Smooth muscle cell (in vitro differentiated cells): ENCODE data around the gene TXNDC17. TPM values are rescaled to one million over a fixed set of nuclear protein-coding genes. Genes with fewer than 3 reads are reported as not detected.

Experiments
- DNase-seq: peaks from one replicate; lab custom pipeline; 2025; ENCODE audit not compliant: unreplicated experiment; lab: John Stamatoyannopoulos, UW
- H2AFZ ChIP-seq: fragments of 200-600 bp; sonication (generic); 2 replicates; pipeline ENCODE4 v1.6.0; 2016; ENCODE audit warnings: antibody characterized with exemption, low read depth, mild to moderate bottlenecking
- H3F3A ChIP-seq: fragments of 200-600 bp; sonication (generic); 2 replicates; pipeline ENCODE4 v1.6.0; 2017; ENCODE audit warnings: antibody characterized with exemption, low read depth
- H3K27ac ChIP-seq: fragments of 200-600 bp; sonication (generic); 2 replicates; pipeline ENCODE4 v1.5.1; 2016; ENCODE audit warnings: low read depth, mild to moderate bottlenecking
- H3K27me3 ChIP-seq: fragments of 200-600 bp; sonication (generic); 2 replicates; pipeline ENCODE4 v1.6.1; 2016; ENCODE audit warnings: low read depth, mild to moderate bottlenecking
- H3K36me3 ChIP-seq: fragments of 200-600 bp; sonication (generic); 2 replicates; pipeline ENCODE4 v1.5.1; 2016; ENCODE audit warnings: low read depth
- H3K4me1 ChIP-seq: fragments of 200-600 bp; sonication (generic); 2 replicates; pipeline ENCODE4 v1.5.1; 2016; ENCODE audit warnings: low read depth
- H3K4me2 ChIP-seq: fragments of 200-600 bp; sonication (generic); 2 replicates; pipeline ENCODE4 v1.6.0; 2016; ENCODE audit warnings: mild to moderate bottlenecking
- H3K4me3 ChIP-seq: fragments of 200-600 bp; sonication (generic); 2 replicates; pipeline ENCODE4 v1.5.1; 2016; ENCODE audit warnings: mild to moderate bottlenecking
- H3K79me2 ChIP-seq: fragments of 200-600 bp; sonication (generic); 2 replicates; pipeline ENCODE4 v1.6.0; 2016; ENCODE audit warnings: low read depth, mild to moderate bottlenecking
- H3K9ac ChIP-seq: fragments of 200-600 bp; sonication (generic); 2 replicates; pipeline ENCODE4 v1.6.0; 2016; ENCODE audit warnings: low read depth
- H3K9me3 ChIP-seq: fragments of 200-600 bp; sonication (generic); replicated peaks from 2 replicates; pipeline ENCODE4 v1.5.1; 2016; ENCODE audit warnings: low read depth
- H4K20me1 ChIP-seq: fragments of 200-600 bp; sonication (generic); 2 replicates; pipeline ENCODE4 v1.6.0; 2016; ENCODE audit warnings: low read depth
- WGBS: methylation state at CpG from one replicate; pipeline ENCODE4 v1.1.7; 2016; ENCODE audit warnings: low lambda C conversion rate; 5-methylcytosine and 5-hydroxymethylcytosine counted together
- polyA plus RNA-seq: library from polyadenylated mRNA; unstranded; fragments of >200 nt; fragmentation: Nextera tagmentation; extraction: Ambion mirVana; gene quantifications from 2 replicates; pipeline ENCODE4 v1.2.1, GENCODE V29; 2016
- total RNA-seq: library from RNA; depleted of rRNA; stranded (reverse); fragments of >200 nt; gene quantifications from 2 replicates; pipeline ENCODE4 v1.2.3, GENCODE V29; 2014
- TF ChIP-seq, protein P1 (sequence below): fragments of 200-600 bp; sonication (generic); IDR thresholded peaks from 2 replicates; pipeline ENCODE4 v1.5.1; 2017; ENCODE audit warnings: borderline replicate concordance, mild to moderate bottlenecking, antibody characterized with exemption; ENCODE audit not compliant: insufficient read depth, poor library complexity, severe bottlenecking

Gene TXNDC17
- total and polyA plus RNA-seq, 2 experiments from 2014 or later, result 363 to 431 TPM

DNA sequence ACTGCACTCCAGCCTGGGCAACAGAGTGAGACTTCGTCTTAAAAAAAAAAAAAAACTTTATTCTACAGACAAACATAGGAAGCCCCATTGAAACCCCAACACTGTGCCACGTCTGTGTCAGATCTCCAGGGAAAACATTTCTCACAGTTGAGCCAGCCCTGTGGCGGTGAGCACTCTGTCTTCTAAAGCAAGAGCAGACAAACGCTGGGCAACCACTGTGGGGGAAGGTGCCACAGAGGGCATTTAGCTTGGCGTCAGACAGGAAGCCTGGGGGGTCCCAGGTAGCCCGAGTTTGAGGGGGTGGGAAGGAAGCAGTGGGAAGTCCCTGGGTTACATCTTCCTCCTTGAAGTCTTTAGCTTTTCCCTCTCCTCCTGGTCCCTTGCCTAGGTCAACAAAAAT lies 26.7 kb downstream of the TXNDC17 start:
- Histone ChIP-seq H2AFZ (no peak overlapping the region), H4K20me1 (no peaks in the 10 kb centered on the region), H3F3A (no peaks in the 10 kb centered on the region), H3K4me3 (no peak overlapping the region), H3K9ac (no peak overlapping the region), H3K79me2 (no peaks in the 10 kb centered on the region), H3K9me3 (no peaks in the 10 kb centered on the region), H3K4me1 (no peaks in the 10 kb centered on the region), H3K27ac (no peak overlapping the region), H3K4me2 (no peak overlapping the region), H3K36me3 (no peaks in the 10 kb centered on the region), H3K27me3 (peaks cover 15% of the 10 kb centered on the region)
- TF ChIP-seq, protein P1, sequence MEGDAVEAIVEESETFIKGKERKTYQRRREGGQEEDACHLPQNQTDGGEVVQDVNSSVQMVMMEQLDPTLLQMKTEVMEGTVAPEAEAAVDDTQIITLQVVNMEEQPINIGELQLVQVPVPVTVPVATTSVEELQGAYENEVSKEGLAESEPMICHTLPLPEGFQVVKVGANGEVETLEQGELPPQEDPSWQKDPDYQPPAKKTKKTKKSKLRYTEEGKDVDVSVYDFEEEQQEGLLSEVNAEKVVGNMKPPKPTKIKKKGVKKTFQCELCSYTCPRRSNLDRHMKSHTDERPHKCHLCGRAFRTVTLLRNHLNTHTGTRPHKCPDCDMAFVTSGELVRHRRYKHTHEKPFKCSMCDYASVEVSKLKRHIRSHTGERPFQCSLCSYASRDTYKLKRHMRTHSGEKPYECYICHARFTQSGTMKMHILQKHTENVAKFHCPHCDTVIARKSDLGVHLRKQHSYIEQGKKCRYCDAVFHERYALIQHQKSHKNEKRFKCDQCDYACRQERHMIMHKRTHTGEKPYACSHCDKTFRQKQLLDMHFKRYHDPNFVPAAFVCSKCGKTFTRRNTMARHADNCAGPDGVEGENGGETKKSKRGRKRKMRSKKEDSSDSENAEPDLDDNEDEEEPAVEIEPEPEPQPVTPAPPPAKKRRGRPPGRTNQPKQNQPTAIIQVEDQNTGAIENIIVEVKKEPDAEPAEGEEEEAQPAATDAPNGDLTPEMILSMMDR, result no peak
- no peak for DNase-seq
- 87% methylated on average over 6 of the region's 6 CpGs for WGBS

DNA sequence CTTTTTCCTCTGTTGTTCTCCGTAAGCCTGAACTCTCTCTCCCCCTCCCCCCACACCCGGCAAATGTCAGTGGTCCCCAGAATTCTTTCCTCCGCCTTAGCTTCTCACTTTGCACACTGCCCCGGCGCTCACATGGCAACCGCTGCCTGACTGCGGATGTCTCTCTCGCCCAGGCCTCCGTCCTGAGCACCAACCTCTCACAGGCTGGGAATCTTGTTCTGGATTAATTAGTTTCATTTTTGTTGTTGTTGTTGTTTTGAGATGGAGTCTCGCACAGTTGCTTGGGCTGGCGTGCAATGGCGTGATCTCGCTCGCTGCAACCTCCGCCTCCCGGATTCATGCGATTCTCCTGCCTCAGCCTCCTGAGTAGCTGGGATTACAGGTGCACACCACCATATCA lies 27.4 kb downstream of the TXNDC17 start:
- 94% methylated on average over 17 of the region's 17 CpGs for WGBS
- no peak overlapping the region for H2AFZ ChIP-seq
- no peak overlapping the region for H3K4me3 ChIP-seq
- H3F3A ChIP-seq, result no peaks in the 10 kb centered on the region
- no peak for DNase-seq
- H3K27ac ChIP-seq, result no peak overlapping the region
- H3K9me3 ChIP-seq, result no peaks in the 10 kb centered on the region
- H3K9ac ChIP-seq, result no peak overlapping the region
- no peaks in the 10 kb centered on the region for H3K79me2 ChIP-seq
- H3K4me2 ChIP-seq, result no peak overlapping the region
- no peaks in the 10 kb centered on the region for H4K20me1 ChIP-seq
- peaks cover 11% of the 10 kb centered on the region for H3K27me3 ChIP-seq
- H3K36me3 ChIP-seq, result no peaks in the 10 kb centered on the region
- TF ChIP-seq, protein P1, result no peak
- H3K4me1 ChIP-seq, result no peaks in the 10 kb centered on the region

DNA sequence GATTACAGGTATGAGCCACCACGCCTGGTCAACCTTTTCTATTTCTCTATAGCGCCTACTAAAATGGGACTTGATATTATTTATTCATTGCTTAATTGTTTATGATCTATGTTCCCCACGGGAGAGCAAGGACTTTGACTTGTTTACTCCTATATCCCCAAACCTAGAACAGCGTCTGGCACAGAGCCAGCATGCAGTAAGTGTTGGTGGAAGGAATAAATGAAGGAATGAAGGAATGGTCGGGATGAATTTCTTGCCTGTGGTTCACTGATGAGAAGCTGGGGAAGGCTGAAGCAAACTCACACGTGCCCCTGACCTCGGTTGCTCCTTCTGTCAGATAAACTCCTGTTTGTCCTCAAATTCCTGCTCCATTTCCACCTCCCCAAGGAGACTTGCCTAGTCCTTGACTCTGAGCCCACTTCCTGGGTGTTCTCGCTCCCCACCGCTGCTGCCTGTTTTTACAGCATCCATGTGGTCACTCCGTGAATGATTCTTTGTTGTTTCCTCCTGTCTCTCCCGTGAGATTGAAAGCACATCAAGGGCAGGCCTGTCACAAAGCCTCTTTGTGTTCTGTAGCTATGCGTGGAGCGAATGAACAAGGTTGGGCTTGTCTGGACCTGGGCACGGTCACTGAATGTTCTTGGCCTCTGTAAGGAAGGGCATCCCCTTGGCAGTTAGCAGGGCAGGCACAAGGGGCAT lies 28.0 kb downstream of the TXNDC17 start:
- H3K36me3 ChIP-seq, result no peaks in the 10 kb centered on the region
- H3K79me2 ChIP-seq, result no peaks in the 10 kb centered on the region
- H3K9me3 ChIP-seq, result no peaks in the 10 kb centered on the region
- H3K27ac ChIP-seq, result peak overlapping the region; percentile 53
- DNase-seq, result no peak
- no peaks in the 10 kb centered on the region for H3F3A ChIP-seq
- no peak overlapping the region for H3K9ac ChIP-seq
- H3K4me1 ChIP-seq, result no peaks in the 10 kb centered on the region
- TF ChIP-seq, protein P1, result no peak
- 90% methylated on average over 14 of the region's 14 CpGs for WGBS
- no peaks in the 10 kb centered on the region for H4K20me1 ChIP-seq
- H2AFZ ChIP-seq, result no peak overlapping the region
- H3K4me3 ChIP-seq, result no peak overlapping the region
- H3K27me3 ChIP-seq, result peaks cover 11% of the 10 kb centered on the region
- H3K4me2 ChIP-seq, result no peak overlapping the region

DNA sequence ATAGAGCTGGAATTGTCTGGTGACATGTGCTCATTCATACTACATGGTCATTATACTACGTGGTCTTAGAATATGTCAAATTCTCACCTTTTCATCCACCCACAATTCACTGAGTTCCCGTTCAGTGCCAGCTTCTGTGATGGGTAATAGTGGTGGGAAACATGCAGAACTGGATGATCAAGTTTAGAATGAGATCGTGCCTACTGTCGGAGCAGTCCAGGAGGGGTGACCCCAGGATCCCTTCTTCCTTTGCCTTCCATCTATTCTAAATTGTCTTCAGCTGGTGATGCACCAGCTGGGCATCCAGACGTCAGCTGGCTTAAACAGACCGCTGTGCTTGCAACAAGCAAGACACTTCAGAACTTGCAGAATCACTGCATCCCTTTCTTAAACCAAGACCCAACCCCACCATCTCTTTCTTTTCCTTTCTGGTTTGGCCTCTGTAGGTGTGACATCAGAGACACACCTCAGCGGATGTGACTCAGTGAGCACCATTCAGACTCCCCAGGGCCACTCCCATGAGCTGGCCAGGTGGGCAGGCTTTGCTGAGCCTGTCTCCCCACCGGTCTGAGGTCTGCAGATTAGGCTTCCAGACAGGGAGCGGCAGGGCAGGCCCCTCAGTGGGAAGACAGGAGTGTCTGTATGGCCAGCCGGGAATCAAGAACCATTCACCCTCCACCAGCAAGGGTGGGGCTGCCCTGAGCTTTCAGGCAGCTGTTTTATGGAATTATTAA lies 28.8 kb downstream of the TXNDC17 start:
- no peaks in the 10 kb centered on the region for H3K9me3 ChIP-seq
- no peak overlapping the region for H3K4me2 ChIP-seq
- TF ChIP-seq, protein P1, result no peak
- H4K20me1 ChIP-seq, result no peaks in the 10 kb centered on the region
- H3F3A ChIP-seq, result no peaks in the 10 kb centered on the region
- H3K27ac ChIP-seq, result peak overlapping the region; percentile 53
- no peak for DNase-seq
- H2AFZ ChIP-seq, result no peak overlapping the region
- H3K4me3 ChIP-seq, result no peak overlapping the region
- no peaks in the 10 kb centered on the region for H3K36me3 ChIP-seq
- WGBS, result 72% methylated on average over 10 of the region's 10 CpGs
- H3K27me3 ChIP-seq, result peaks cover 11% of the 10 kb centered on the region
- H3K4me1 ChIP-seq, result no peaks in the 10 kb centered on the region
- H3K79me2 ChIP-seq, result no peaks in the 10 kb centered on the region
- no peak overlapping the region for H3K9ac ChIP-seq
